Chondrocyte (in vitro differentiated cells): ENCODE data around the gene RANBP17. TPM values are rescaled to one million over a fixed set of nuclear protein-coding genes. Genes with fewer than 3 reads are reported as not detected.
"Not testable (repeated sequence)": the region's sequence is repeated elsewhere in the genome, so short reads cannot be mapped to it uniquely, and the experiment has no call there.

Experiments used
- DNase-seq: peaks from one replicate; pipeline ENCODE4 v3.0.0; 2021; ENCODE audit warnings: mixed read lengths, low spot score
- H3K27ac Mint-ChIP-seq: one replicate; pipeline ENCODE4 v1.8.0; 2021; ENCODE audit warnings: mild to moderate bottlenecking, moderate library complexity, mixed read lengths; ENCODE audit not compliant: unreplicated experiment
- H3K27me3 Mint-ChIP-seq: 2 replicates; pipeline ENCODE4 v1.8.0; 2021; ENCODE audit warnings: low read depth, mixed read lengths
- H3K36me3 Mint-ChIP-seq: 2 replicates; pipeline ENCODE4 v1.8.0; 2021; ENCODE audit warnings: low read depth, mixed read lengths
- H3K4me1 Mint-ChIP-seq: 2 replicates; pipeline ENCODE4 v1.8.0; 2021; ENCODE audit warnings: low read depth, mild to moderate bottlenecking, mixed read lengths
- H3K4me3 Mint-ChIP-seq: one replicate; pipeline ENCODE4 v1.8.0; 2021; ENCODE audit warnings: mild to moderate bottlenecking, moderate library complexity, mixed read lengths; ENCODE audit not compliant: unreplicated experiment
- H3K9me3 Mint-ChIP-seq: 2 replicates; pipeline ENCODE4 v1.8.0; 2021; ENCODE audit warnings: low read depth, mixed read lengths
- total RNA-seq: library from RNA; stranded (reverse); gene quantifications from 3 replicates; pipeline ENCODE4 v1.2.1, GENCODE V29; 2021
- TF ChIP-seq, protein P1 (sequence below): fragments of 200-600 bp; sonication (generic); IDR thresholded peaks from 2 replicates; pipeline ENCODE4 v1.5.0; 2021; ENCODE audit warnings: antibody characterized with exemption, mild to moderate bottlenecking, moderate library complexity

Gene RANBP17
- total RNA-seq, 1 donor from 2014 or later, result 24.5 TPM

DNA sequence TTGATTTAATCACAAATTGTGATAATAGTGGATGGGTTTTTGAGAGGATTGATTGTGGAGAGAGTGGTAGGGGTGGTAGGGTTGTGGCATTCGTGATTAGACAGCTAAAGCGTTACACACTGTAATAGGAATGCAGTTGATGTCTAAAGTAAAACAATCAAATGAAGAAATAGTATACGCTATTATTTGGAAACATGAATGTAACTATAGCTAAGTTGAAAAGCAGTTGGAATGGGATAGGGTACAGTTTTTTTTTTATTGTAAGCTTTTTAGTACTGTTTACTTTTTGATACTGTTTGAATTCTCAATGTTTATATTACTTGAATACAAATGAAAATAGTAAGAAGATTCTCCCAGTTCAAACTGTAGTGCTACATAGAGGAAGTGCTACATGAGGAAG, 51.8 kb downstream of the RANBP17 start:
- Mint-ChIP-seq H3K27me3 (no peaks in the 10 kb centered on the region), H3K4me3 (no peak overlapping the region)
- DNase-seq, result no peak

DNA sequence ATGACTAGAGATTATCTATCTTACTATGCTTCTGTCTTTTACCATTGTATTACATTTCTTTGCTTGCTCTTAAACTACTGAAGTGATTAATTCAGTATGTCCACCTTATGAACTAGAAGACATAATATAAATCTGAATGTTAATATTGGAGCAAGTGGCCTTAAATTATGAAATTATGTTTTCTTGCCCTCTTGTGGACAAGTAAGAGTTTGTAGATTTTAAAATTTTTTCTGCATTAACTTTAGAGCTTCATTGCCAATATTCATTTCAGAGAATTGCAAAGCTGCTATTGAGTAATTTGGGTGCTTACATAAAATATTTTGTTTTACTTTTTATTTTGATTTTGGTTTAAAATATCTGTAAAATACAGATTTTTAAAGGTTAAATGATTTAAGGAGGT, 55.3 kb downstream of the RANBP17 start:
- TF ChIP-seq, protein P1, sequence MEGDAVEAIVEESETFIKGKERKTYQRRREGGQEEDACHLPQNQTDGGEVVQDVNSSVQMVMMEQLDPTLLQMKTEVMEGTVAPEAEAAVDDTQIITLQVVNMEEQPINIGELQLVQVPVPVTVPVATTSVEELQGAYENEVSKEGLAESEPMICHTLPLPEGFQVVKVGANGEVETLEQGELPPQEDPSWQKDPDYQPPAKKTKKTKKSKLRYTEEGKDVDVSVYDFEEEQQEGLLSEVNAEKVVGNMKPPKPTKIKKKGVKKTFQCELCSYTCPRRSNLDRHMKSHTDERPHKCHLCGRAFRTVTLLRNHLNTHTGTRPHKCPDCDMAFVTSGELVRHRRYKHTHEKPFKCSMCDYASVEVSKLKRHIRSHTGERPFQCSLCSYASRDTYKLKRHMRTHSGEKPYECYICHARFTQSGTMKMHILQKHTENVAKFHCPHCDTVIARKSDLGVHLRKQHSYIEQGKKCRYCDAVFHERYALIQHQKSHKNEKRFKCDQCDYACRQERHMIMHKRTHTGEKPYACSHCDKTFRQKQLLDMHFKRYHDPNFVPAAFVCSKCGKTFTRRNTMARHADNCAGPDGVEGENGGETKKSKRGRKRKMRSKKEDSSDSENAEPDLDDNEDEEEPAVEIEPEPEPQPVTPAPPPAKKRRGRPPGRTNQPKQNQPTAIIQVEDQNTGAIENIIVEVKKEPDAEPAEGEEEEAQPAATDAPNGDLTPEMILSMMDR, result peak; percentile 80
- no peaks in the 10 kb centered on the region for H3K27me3 Mint-ChIP-seq
- H3K9me3 Mint-ChIP-seq, result no peaks in the 10 kb centered on the region
- H3K36me3 Mint-ChIP-seq, result peaks cover 8% of the 10 kb centered on the region
- DNase-seq, result no peak
- no peak overlapping the region for H3K4me3 Mint-ChIP-seq
- peaks cover 13% of the 10 kb centered on the region for H3K4me1 Mint-ChIP-seq
- H3K27ac Mint-ChIP-seq, result no peak overlapping the region

More for the DNA sequence above, 51.8 kb downstream of the RANBP17 start:
- peak overlapping the region; percentile 3 for H3K27ac Mint-ChIP-seq
- H3K36me3 Mint-ChIP-seq, result peaks cover 7% of the 10 kb centered on the region
- H3K9me3 Mint-ChIP-seq, result no peaks in the 10 kb centered on the region
- peaks cover 13% of the 10 kb centered on the region for H3K4me1 Mint-ChIP-seq
- TF ChIP-seq, protein P1, result no peak

DNA sequence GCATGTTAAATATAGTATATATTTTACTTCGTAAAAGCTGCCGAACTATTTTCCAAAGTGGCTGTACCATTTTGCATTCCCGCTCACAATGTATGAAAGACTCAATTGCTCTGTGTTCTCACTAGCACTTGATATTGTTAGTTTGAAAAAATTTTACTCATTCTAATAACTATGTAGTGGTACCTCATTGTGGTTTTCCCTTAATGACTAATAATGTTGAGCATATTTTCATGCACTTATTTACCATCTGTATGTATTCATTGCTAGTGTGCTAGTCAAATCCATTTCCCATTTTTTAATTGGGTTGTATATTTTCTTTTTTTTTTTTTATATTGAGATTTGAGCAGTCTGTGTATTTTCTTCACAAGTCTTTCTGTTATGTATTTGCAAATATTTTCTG, 58.4 kb downstream of the RANBP17 start:
- Mint-ChIP-seq H3K27me3 (no peaks in the 10 kb centered on the region), H3K9me3 (no peaks in the 10 kb centered on the region), H3K4me3 (no peak overlapping the region), H3K36me3 (peaks cover 8% of the 10 kb centered on the region), H3K27ac (no peak overlapping the region), H3K4me1 (no peaks in the 10 kb centered on the region)
- DNase-seq, result no peak
- TF ChIP-seq, protein P1, result no peak

DNA sequence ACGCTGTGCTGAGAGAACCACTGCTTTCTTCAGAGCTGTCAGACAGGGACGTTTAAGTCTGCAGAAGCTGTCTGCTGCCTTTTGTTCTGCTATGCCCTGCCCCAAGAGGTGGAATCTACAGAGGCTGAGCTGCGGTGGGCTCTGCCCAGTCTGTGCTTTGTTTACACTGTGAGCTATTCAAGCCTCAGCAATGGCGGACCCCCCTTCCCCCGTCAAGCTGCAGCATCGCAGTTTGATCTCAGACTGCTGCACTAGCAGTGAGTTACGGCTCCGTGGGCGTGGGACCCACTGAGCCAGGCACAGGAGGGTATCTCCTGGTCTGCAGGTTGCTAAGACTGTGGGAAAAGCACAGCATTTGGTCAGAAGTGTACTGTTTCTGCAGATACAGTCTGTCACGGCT, 60.5 kb downstream of the RANBP17 start:
- H3K4me3 Mint-ChIP-seq, H3K27me3 Mint-ChIP-seq, H3K36me3 Mint-ChIP-seq, H3K27ac Mint-ChIP-seq, H3K4me1 Mint-ChIP-seq, H3K9me3 Mint-ChIP-seq: not testable (repeated sequence)
- DNase-seq, result peak; percentile 40

DNA sequence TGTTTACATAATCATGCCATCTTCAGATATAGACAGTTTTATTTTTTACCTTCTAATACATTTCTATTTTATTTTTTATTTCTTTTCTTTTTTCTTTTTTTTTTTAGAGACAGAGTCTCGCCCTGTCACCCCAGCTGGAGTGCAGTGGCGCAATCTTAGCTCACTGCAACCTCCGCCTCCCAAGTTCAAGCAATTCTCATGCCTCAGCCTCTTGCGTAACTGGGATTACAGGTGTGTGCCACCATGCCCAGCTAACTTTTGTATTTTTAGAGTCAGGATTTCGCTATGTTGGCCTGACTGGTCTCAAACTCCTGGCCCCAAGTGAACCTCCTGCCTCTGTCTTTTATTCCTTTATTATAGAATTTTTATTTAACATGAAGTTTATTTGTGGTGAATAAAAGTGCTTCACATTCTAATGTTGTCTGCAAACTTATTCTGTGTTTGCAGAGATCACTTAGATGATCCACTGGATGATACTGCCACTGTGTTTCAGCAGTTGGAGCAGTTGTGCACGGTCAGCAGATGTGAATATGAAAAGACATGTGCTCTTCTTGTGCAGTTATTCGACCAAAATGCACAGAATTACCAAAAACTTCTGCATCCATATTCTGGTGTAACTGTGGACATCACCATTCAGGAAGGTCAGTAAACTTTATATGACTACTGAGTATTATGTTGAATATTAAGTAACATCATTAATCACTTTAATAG, 62.2 kb downstream of the RANBP17 start:
- Mint-ChIP-seq H3K4me3 (no peak overlapping the region), H3K9me3 (no peaks in the 10 kb centered on the region), H3K27ac (no peak overlapping the region), H3K4me1 (no peaks in the 10 kb centered on the region), H3K36me3 (peaks cover 15% of the 10 kb centered on the region), H3K27me3 (no peaks in the 10 kb centered on the region)
- TF ChIP-seq, protein P1, result no peak
- DNase-seq, result no peak

DNA sequence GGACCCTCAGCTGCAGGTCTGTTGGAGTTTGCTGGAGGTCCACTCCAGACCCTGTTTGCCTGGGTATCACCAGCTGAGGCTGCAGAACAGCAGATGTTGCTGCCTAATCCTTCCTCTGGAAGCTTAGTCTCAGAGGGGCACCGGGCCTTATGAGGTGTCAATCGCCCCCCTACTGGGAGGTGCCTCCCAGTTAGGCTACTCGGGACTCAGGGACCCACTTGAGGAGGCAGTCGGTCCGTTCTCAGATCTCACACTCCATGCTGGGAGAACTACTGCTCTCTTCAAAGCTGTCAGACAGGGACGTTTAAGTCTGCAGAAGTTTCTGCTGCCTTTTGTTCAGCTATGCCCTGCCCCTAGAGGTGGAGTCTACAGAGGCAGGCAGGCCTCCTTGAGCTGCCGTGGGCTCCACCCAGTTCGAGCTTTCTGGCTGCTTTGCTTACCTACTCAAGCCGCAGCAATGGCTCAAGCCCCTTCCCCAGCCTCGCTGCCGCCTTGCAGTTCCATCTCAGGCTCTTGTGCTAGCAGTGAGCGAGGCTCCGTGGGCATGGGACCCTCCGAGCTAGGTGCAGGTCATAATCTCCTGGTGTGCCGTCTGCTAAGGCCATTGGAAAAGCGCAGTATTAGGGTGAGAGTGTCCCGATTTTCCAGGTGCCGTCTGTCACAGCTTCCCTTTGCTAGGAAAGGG, 73.9 kb downstream of the RANBP17 start:
- H3K36me3 Mint-ChIP-seq, result peaks cover 30% of the 10 kb centered on the region
- not testable (repeated sequence) for DNase-seq, H3K4me1 Mint-ChIP-seq, H3K27ac Mint-ChIP-seq, H3K9me3 Mint-ChIP-seq, H3K27me3 Mint-ChIP-seq, H3K4me3 Mint-ChIP-seq
